Measurements from ENCODE around the gene ACLY. TPM values are rescaled to one million over a fixed set of nuclear protein-coding genes. Genes with fewer than 3 reads are reported as not detected.

ACLY gene
- total RNA-seq, 1 experiment from 2014 or later: 350 TPM

- ChIA-PET POLR2A (no interaction called here), CTCF (no interaction called here)
- DNase-seq (ENCODE audit: low spot score) (no peak), ATAC-seq (no peak)
- TF ChIP-seq, protein P1, sequence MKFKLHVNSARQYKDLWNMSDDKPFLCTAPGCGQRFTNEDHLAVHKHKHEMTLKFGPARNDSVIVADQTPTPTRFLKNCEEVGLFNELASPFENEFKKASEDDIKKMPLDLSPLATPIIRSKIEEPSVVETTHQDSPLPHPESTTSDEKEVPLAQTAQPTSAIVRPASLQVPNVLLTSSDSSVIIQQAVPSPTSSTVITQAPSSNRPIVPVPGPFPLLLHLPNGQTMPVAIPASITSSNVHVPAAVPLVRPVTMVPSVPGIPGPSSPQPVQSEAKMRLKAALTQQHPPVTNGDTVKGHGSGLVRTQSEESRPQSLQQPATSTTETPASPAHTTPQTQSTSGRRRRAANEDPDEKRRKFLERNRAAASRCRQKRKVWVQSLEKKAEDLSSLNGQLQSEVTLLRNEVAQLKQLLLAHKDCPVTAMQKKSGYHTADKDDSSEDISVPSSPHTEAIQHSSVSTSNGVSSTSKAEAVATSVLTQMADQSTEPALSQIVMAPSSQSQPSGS (CRISPR knock-in tag; IDR thresholded peaks at IDR 0.05; ENCODE audit: borderline replicate concordance, low read depth): no peak
- TF ChIP-seq ARID4B (CRISPR knock-in tag; IDR thresholded peaks at IDR 0.05; ENCODE audit: borderline replicate concordance) (no peak), ATF6 (CRISPR knock-in tag; IDR thresholded peaks at IDR 0.05) (no peak), CREM (CRISPR knock-in tag; IDR thresholded peaks at IDR 0.05) (no peak), MYBL2 (CRISPR knock-in tag; IDR thresholded peaks at IDR 0.05) (no peak), JAZF1 (CRISPR knock-in tag; IDR thresholded peaks at IDR 0.05) (no peak), SMAD3 (CRISPR knock-in tag; IDR thresholded peaks at IDR 0.05; ENCODE audit: borderline replicate concordance) (no peak)
- TF ChIP-seq, protein P2, sequence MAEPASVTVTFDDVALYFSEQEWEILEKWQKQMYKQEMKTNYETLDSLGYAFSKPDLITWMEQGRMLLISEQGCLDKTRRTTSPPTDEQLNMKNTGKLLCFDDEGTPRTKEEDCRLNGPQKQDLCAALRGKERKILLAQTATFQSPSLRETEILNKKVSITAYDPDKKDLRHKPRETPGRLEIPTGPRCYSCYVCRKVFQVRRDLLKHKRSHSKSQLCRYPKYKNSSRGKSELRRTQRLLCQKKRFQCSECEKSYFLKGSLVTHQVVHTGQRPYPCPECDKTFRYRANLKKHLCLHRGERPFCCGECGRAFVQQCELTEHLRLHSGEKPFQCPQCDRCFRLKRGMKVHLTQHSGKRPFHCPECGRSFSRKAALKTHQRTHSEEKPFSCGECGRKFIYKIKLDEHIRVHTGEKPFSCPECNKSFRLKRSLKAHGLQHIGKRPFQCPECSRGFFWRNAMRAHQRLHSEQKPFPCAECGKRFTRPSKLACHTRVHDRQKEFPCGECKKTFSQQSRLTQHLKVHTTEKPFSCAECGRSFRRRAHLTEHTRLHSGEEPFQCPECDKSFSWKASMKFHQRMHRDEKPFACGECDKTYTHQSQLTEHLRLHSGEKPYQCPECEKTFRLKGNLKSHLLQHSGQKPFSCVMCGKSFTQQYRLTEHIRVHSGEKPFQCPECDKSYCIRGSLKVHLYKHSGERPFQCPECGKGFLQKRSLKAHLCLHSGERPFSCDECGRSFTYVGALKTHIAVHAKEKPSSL (CRISPR knock-in tag; conservative IDR thresholded peaks at IDR 0.05): no peak
- TF ChIP-seq, protein P3, sequence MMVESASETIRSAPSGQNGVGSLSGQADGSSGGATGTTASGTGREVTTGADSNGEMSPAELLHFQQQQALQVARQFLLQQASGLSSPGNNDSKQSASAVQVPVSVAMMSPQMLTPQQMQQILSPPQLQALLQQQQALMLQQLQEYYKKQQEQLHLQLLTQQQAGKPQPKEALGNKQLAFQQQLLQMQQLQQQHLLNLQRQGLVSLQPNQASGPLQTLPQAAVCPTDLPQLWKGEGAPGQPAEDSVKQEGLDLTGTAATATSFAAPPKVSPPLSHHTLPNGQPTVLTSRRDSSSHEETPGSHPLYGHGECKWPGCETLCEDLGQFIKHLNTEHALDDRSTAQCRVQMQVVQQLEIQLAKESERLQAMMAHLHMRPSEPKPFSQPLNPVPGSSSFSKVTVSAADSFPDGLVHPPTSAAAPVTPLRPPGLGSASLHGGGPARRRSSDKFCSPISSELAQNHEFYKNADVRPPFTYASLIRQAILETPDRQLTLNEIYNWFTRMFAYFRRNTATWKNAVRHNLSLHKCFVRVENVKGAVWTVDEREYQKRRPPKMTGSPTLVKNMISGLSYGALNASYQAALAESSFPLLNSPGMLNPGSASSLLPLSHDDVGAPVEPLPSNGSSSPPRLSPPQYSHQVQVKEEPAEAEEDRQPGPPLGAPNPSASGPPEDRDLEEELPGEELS (CRISPR knock-in tag; IDR thresholded peaks at IDR 0.05): no peak
- no peaks in the 10 kb centered on the region for H3K36me3 Mint-ChIP-seq
- no peak overlapping the region for H3K4me3 Mint-ChIP-seq
- H3K4me1 Mint-ChIP-seq: no peaks in the 10 kb centered on the region
- no peaks in the 10 kb centered on the region for H3K27me3 Mint-ChIP-seq (ENCODE audit: low read depth)
- 0 out of 2 replicates have a peak overlapping the region, but pooled peaks have one; percentile 50 for H3K27ac Mint-ChIP-seq
- no peaks in the 10 kb centered on the region for H3K9me3 Mint-ChIP-seq
Measured at GRCh38 chr17:41944943-41945342, 26.2 kb upstream of the ACLY start.

- Mint-ChIP-seq H3K4me1 (no peaks in the 10 kb centered on the region), H3K9me3 (no peaks in the 10 kb centered on the region), H3K36me3 (no peaks in the 10 kb centered on the region), H3K4me3 (no peak overlapping the region), H3K27ac (peak overlapping the region; percentile 47), H3K27me3 (ENCODE audit: low read depth) (no peaks in the 10 kb centered on the region)
- TF ChIP-seq PRRX2 (CRISPR knock-in tag; IDR thresholded peaks at IDR 0.05) (no peak), NR3C1 (CRISPR knock-in tag; conservative IDR thresholded peaks at IDR 0.05; ENCODE audit: low read depth) (no peak), NFE2L1 (CRISPR knock-in tag; IDR thresholded peaks at IDR 0.05) (no peak), OVOL2 (CRISPR knock-in tag; IDR thresholded peaks at IDR 0.05; ENCODE audit: borderline replicate concordance) (no peak), ATF6 (CRISPR knock-in tag; IDR thresholded peaks at IDR 0.05) (no peak), NFATC4 (CRISPR knock-in tag; IDR thresholded peaks at IDR 0.05) (no peak), JAZF1 (CRISPR knock-in tag; IDR thresholded peaks at IDR 0.05) (no peak), SMAD4 (CRISPR knock-in tag; IDR thresholded peaks at IDR 0.05) (no peak), TCF7 (CRISPR knock-in tag; IDR thresholded peaks at IDR 0.05; ENCODE audit: low read depth) (no peak), SMAD3 (CRISPR knock-in tag; IDR thresholded peaks at IDR 0.05; ENCODE audit: borderline replicate concordance) (no peak)
- DNase-seq (ENCODE audit: low spot score) (no peak), ATAC-seq (no peak)
- CTCF ChIA-PET: no interaction called here
- POLR2A ChIA-PET: no interaction called here
Measured at GRCh38 chr17:41943492-41943891, 24.7 kb upstream of the ACLY start.
